Adipose tissue (tissue), 3 donors: ENCODE data around the gene H2BK1. TPM values are rescaled to one million over a fixed set of nuclear protein-coding genes. Genes with fewer than 3 reads are reported as not detected.

Experiments
- H3K27ac ChIP-seq: one replicate; pipeline ENCODE4 v1.5.1; 2013; ENCODE audit warnings: low read depth, low read length
- WGBS, 3 donors: extraction: QIAGEN DNeasy Blood & Tissue Kit; methylation state at CpG; one replicate each; pipeline ENCODE4 v1.1.7; 2013; 5-methylcytosine and 5-hydroxymethylcytosine counted together
- polyA plus RNA-seq, 3 donors: library from polyadenylated mRNA; stranded (reverse); fragments of 200-250 nt; gene quantifications; one replicate each; pipeline ENCODE4 v1.2.3, GENCODE V29; 2013
- donor health status: healthy with polysubstance abuse.
- donor health status: Bipolar disorder and iron deficiency.
- donor health status: healthy.

The H2BK1 gene
- polyA plus RNA-seq, 3 donors = not detected

GRCh38 chr7:151237244-151238189 is 27.2 kb upstream of the H2BK1 start:
- H3K27ac ChIP-seq = no peak overlapping the region
- WGBS, 3 donors = 87 to 91% (median 87%) methylated on average over 41 to 44 of the region's 44 CpGs

GRCh38 chr7:151236406-151236805 is 26.1 kb upstream of the H2BK1 start:
- 84 to 93% (median 87%) methylated on average over 13 of the region's 13 CpGs for WGBS, 3 donors
- no peak overlapping the region for H3K27ac ChIP-seq

DNA sequence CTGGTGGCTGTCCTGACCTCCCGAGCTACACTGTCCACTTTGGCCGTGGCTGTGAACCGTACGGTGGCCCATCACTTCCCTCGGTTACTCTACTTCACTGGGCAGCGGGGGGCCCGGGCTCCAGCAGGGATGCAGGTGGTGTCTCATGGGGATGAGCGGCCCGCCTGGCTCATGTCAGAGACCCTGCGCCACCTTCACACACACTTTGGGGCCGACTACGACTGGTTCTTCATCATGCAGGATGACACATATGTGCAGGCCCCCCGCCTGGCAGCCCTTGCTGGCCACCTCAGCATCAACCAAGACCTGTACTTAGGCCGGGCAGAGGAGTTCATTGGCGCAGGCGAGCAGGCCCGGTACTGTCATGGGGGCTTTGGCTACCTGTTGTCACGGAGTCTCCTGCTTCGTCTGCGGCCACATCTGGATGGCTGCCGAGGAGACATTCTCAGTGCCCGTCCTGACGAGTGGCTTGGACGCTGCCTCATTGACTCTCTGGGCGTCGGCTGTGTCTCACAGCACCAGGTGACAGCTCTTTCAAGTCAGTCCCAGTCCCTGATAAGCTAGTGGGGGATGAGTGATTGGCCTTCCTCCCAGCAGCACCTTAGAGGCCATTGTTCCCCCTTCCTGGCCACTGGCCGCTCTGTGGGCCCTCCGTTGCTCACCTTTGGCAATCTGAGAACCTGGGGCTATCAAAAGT is 25.0 kb upstream of the H2BK1 start:
- 83 to 93% (median 89%) methylated on average over 28 of the region's 28 CpGs for WGBS, 3 donors
- H3K27ac ChIP-seq = no peak overlapping the region

DNA sequence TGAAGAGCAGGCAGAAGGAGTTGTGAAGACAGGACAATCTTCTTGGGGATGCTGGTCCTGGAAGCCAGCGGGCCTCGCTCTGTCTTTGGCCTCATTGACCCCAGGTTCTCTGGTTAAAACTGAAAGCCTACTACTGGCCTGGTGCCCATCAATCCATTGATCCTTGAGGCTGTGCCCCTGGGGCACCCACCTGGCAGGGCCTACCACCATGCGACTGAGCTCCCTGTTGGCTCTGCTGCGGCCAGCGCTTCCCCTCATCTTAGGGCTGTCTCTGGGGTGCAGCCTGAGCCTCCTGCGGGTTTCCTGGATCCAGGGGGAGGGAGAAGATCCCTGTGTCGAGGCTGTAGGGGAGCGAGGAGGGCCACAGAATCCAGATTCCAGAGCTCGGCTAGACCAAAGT is 23.5 kb upstream of the H2BK1 start:
- 67 to 76% (median 71%) methylated on average over 9 of the region's 9 CpGs for WGBS, 3 donors
- H3K27ac ChIP-seq = no peak overlapping the region

- no peak overlapping the region for H3K27ac ChIP-seq
- WGBS, 3 donors = 5 to 8% (median 7%) methylated on average over 36 of the region's 36 CpGs
These were observed 22.8 kb upstream of the H2BK1 start for GRCh38 chr7:151232917-151233701.

- 0 to 1% (median 1%) methylated on average over 64 to 73 of the region's 79 CpGs for WGBS, 3 donors
- no peak within 1 kb of the TSS for H3K27ac ChIP-seq
These were observed 22.0 kb upstream of the H2BK1 start, which contains the start of gene CHPF2 for GRCh38 chr7:151232091-151232916. Gene CHPF2 (plus strand): TSS chr7:151232483. CDS start chr7:151234012, 1,529 bp downstream.

DNA sequence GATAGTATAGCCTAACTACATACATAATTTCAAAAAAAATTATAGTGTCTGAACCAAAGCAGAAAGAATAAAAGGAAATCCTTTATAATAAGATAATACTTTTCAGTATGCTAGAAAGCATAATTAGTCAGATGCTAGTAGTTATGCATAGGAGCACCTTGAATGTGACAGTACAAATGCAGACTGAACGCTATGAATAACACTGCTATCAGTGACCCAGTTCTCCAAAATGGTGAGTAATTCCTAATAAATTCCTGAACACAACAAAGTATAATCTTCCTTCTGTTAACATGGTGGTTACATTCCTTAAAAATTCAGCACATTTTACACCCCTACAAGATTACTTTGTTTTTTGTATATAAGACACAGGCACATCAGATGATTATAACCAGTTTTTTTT is 20.8 kb upstream of the H2BK1 start:
- WGBS, 3 donors = 75 to 79% (median 78%) methylated on average over 1 of the region's 1 CpG
- H3K27ac ChIP-seq = no peak overlapping the region

GRCh38 chr7:151229249-151229648 is 19.0 kb upstream of the H2BK1 start:
- WGBS, 3 donors = 89 to 90% (median 89%) methylated on average over 10 of the region's 10 CpGs
- H3K27ac ChIP-seq = no peak overlapping the region

DNA sequence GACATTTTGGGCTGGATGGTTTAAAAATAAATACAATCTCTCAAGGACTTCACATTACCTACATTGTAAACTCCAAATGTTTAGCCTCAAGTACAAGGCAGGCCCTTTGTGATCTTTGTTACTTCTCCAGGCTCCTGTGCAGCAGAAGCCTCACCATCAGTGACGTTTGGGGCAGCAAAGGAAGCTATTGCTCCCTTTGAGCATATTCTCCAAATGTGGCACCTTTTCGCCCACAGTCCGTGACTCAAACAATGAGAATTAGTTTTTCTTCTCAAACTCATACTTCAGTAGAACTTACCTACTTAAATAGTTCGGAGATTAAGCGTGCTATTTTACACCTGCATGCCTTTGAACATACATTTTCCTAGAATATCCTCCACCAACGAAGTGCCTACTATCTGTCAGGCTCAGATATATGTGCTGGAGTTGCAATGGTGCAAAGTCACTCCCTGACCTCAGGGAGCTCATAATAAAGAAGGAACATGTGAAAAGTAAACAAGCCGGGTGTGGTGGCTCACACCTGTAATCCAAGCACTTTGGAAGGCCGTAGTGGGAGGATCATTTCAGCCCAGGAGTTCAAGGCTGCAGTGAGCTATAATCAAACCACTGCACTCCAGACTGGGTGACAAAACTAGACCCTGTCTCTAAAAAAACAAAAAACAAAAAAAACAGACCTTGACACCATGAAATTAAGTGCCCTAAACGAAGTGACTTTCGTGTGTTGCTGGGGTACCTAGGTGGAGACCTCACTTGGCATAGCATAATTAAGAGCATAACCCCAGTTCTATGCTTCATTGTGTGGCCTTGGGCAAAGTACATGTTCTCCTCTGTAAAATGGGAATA is 18.0 kb upstream of the H2BK1 start:
- no peak overlapping the region for H3K27ac ChIP-seq
- 52 to 73% (median 68%) methylated on average over 10 of the region's 10 CpGs for WGBS, 3 donors

DNA sequence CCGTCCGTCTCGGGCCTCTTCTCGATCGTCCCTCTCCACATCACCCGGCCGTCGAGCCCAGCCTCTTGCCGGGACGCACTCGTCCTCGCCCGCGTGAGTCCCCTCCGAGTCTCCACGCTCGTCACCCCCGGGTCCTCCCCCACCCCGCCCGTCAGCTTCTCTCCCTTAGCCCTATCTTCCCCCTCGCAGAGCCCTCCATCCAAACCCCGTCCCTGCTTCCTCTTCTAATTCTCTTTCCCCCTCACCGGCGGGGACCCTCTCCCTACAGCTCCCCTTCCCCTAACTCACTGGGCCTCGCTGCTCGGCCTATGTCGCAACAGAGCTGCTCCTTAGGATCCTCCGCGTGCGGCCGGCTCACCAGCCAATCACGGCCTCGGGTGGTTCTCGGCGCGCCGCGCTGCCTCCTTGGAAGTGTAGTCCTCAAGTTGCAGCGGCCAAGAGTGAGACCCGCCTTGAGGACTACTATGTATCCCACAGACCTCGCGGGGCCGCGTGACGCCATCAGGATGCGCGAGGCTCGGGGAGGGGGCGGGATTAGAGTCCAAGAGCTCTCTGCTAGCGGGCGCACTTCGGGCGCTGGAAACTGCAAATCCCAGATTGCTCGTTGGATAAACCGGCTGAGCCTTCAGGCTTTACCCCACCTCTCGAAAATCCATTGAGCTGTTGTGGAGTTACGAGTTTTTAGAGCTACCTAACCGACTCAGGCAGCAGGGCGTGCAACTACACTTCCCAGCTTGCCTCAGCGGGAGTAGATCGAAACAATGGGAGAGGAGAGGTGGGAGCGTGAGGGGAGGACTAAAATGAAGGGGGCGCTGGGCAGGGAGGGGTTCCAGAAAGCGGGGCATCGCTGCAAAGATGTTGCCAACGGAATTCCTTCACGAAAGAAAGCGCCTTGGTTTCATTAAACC is 16.8 kb upstream of the H2BK1 start, which contains the start of gene ABCF2:
Gene ABCF2 (minus strand): TSS at position 331 of the 908 bp plus-strand sequence. CDS start 747 bp downstream, outside the sequence.
- 0 to 1% (median 0%) methylated on average over 68 of the region's 68 CpGs for WGBS, 3 donors
- H3K27ac ChIP-seq = peak within 1 kb of the TSS; percentile 18

GRCh38 chr7:151226560-151226874 is 16.2 kb upstream of the H2BK1 start:
- peak overlapping the region; percentile 18 for H3K27ac ChIP-seq
- WGBS, 3 donors = 0 to 2% (median 2%) methylated on average over 15 of the region's 15 CpGs

DNA sequence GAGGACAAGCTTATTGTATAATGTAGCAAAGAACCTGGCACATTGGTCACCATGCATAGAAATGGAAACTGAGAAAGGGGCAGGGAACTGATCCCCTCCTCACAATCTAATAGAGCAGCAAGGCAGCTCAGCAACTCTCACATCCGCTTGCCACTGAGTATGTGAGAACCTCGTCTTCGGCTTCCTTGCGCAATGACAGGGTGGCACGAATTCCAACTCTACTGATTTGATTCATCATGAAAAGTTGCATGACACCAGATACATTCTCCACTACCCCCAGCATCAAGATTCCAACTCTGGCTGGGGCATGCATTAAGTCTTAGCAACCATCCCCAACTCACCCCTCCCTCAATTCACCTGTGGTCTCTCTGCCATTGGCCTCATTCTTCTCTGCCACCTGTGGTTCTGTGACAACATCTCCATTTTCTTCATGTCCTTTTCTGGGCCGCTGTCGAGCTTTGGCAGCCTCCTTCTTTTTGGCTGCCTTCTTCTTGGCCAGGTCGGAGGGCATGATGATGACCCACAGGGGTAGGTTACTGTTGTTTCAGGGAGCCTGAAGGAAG is 15.7 kb upstream of the H2BK1 start:
- WGBS, 3 donors = 46 to 54% (median 46%) methylated on average over 8 of the region's 8 CpGs
- no peak overlapping the region for H3K27ac ChIP-seq

- 93 to 97% (median 95%) methylated on average over 14 of the region's 14 CpGs for WGBS, 3 donors
- H3K27ac ChIP-seq = no peak overlapping the region
These were observed 13.4 kb upstream of the H2BK1 start for GRCh38 chr7:151223728-151224127.

- WGBS, 3 donors = 93 to 94% (median 94%) methylated on average over 9 of the region's 9 CpGs
- no peak overlapping the region for H3K27ac ChIP-seq
These were observed 7.9 kb upstream of the H2BK1 start for GRCh38 chr7:151218170-151218569.

- H3K27ac ChIP-seq = no peak overlapping the region
- WGBS, 3 donors = 89 to 98% (median 95%) methylated on average over 5 of the region's 5 CpGs
These were observed 5.1 kb upstream of the H2BK1 start for GRCh38 chr7:151215396-151215795.

- WGBS, 3 donors = 71 to 82% (median 79%) methylated on average over 3 of the region's 3 CpGs
- H3K27ac ChIP-seq = no peak overlapping the region
These were observed 3.5 kb upstream of the H2BK1 start for GRCh38 chr7:151213826-151214225.
